K562 (cell line): ENCODE measurements around the gene TMEM271.
"Not testable (repeated sequence)": the region's sequence is repeated elsewhere in the genome, so short reads cannot be mapped to it uniquely, and the experiment has no call there.

Source experiments
- COPS2 ChIP-seq: fragments of 450-650 bp; conservative IDR thresholded peaks from 2 replicates; pipeline ENCODE4 v1.6.1; 2016; ENCODE audit warnings: mild to moderate bottlenecking, moderate library complexity
- FOXK1 ChIP-seq: sonication (generic); formaldehyde crosslinking; IDR thresholded peaks from 2 replicates; pipeline ENCODE4 v1.8.0; 2022; ENCODE audit warnings: missing genetic modification reagents, mild to moderate bottlenecking, borderline replicate concordance
- HDAC6 ChIP-seq: IDR thresholded peaks from 2 replicates; pipeline ENCODE4 v1.6.1; 2012; ENCODE audit warnings: low read depth, mild to moderate bottlenecking, control low read depth, inconsistent platforms, low read length, moderate library complexity
- JUNB ChIP-seq: fragments of 450-650 bp; formaldehyde crosslinking; conservative IDR thresholded peaks from 2 replicates; pipeline ENCODE4 v1.4.0; 2020; ENCODE audit warnings: mild to moderate bottlenecking
- NFATC3 ChIP-seq: fragments of 450-650 bp; IDR thresholded peaks from 2 replicates; pipeline ENCODE4 v1.6.1; 2017; ENCODE audit warnings: mild to moderate bottlenecking
- SIN3B ChIP-seq: fragments of 450-650 bp; IDR thresholded peaks from 2 replicates; pipeline ENCODE4 v1.6.1; 2017; ENCODE audit warnings: low read depth, mild to moderate bottlenecking, moderate library complexity
- SMARCC2 ChIP-seq: fragments of 450-650 bp; IDR thresholded peaks from 2 replicates; pipeline ENCODE4 v1.6.1; 2017; ENCODE audit warnings: antibody characterized with exemption, moderate library complexity, mild to moderate bottlenecking, low read depth
- STAT6 ChIP-seq: sonication (generic); formaldehyde crosslinking; IDR thresholded peaks from 2 replicates; pipeline ENCODE4 v1.8.1; 2023; ENCODE audit warnings: mild to moderate bottlenecking, missing genetic modification reagents
- UBTF ChIP-seq, 2 experiments: IDR thresholded peaks; 2 replicates each; pipeline ENCODE4 v1.6.1; 2012; ENCODE audit warnings: improper control_type of control experiment in 2 of 2, low read depth in 2 of 2, low read length in 2 of 2, borderline replicate concordance in 1 of 2
- TF ChIP-seq, protein P1 (sequence below): sonication (generic); formaldehyde crosslinking; IDR thresholded peaks from 2 replicates; pipeline ENCODE4 v1.9.0; 2022; ENCODE audit warnings: mild to moderate bottlenecking, missing genetic modification reagents
- TF ChIP-seq, protein P2 (sequence below): IDR thresholded peaks from 3 replicates; pipeline ENCODE4 v1.6.1; 2011; ENCODE audit warnings: borderline replicate concordance, mild to moderate bottlenecking; ENCODE audit not compliant: insufficient read length, insufficient read depth

DNA sequence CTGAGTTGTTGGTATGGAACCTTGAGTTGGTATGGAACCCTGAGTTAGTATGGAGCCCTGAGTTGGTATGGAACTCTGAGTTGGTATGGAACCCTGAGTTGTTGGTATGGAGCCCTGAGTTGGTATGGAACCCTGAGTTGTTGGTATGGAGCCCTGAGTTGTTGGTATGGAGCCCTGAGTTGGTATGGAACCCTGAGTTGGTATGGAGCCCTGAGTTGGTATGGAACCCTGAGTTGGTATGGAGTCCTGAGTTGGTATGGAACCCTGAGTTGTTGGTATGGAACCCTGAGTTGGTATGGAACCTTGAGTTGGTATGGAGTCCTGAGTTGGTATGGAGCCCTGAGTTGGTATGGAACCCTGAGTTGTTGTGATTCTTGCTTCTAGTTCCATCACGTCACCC, 10.5 kb downstream of the TMEM271 start:
- TF ChIP-seq, protein P1, sequence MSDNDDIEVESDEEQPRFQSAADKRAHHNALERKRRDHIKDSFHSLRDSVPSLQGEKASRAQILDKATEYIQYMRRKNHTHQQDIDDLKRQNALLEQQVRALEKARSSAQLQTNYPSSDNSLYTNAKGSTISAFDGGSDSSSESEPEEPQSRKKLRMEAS (CRISPR knock-in tag) = not testable (repeated sequence)
- not testable (repeated sequence) for TF ChIP-seq NFATC3; SMARCC2; JUNB (CRISPR knock-in tag); UBTF (IDR thresholded peaks at IDR 0.05; ENCODE audit: borderline replicate concordance in 1 of 2, low read depth in 2 of 2, low read length in 2 of 2); FOXK1 (CRISPR knock-in tag); COPS2; STAT6 (CRISPR knock-in tag); HDAC6; SIN3B
- TF ChIP-seq, protein P2, sequence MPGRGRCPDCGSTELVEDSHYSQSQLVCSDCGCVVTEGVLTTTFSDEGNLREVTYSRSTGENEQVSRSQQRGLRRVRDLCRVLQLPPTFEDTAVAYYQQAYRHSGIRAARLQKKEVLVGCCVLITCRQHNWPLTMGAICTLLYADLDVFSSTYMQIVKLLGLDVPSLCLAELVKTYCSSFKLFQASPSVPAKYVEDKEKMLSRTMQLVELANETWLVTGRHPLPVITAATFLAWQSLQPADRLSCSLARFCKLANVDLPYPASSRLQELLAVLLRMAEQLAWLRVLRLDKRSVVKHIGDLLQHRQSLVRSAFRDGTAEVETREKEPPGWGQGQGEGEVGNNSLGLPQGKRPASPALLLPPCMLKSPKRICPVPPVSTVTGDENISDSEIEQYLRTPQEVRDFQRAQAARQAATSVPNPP = not testable (repeated sequence)
